ENCODE results near the gene EIF2D. TPM values are rescaled to one million over a fixed set of nuclear protein-coding genes. Genes with fewer than 3 reads are reported as not detected.
"Not testable (repeated sequence)": the region's sequence is repeated elsewhere in the genome, so short reads cannot be mapped to it uniquely, and the experiment has no call there.

The EIF2D gene
- total RNA-seq, 4 donors from 2014 or later = 52.9 to 62.1 (median 57.0) TPM

- DNase-seq = no peak
- intact Hi-C loops (cut with DNase I) = loop anchor here (5.0 kb wide), 1 partner anchor 40 kb away; no protein-coding TSS in a partner anchor
- Histone ChIP-seq H3K4me1 (no peaks in the 10 kb centered on the region), H3K27ac (no peak overlapping the region), H3K36me3 (peaks cover 2 to 14% of the 10 kb centered on the region in 2 donors), H3K27me3 (no peaks in the 10 kb centered on the region), H3K4me3 (replicated peaks in 1 of 3) (no peak overlapping the region), H3K9me3 (no peaks in the 10 kb centered on the region)
- TF ChIP-seq POLR2A (IDR thresholded peaks at IDR 0.05) (no peak), CTCF (IDR thresholded peaks at IDR 0.05) (no peak)
- WGBS, 2 donors = 90 to 95% methylated on average over 5 of the region's 5 CpGs
Observed at GRCh38 chr1:206582537-206582936, 29.7 kb downstream of the EIF2D start.

- H3K4me1 ChIP-seq = peaks cover 3 to 6% of the 10 kb centered on the region in 2 donors
- H3K27ac ChIP-seq = no peak overlapping the region
- DNase-seq = peak in 1 of 2 donors; percentile 15
- H3K36me3 ChIP-seq = peaks cover 0 to 4% of the 10 kb centered on the region in 2 donors
- intact Hi-C loops (cut with DNase I) = loop anchor here (5.0 kb wide), 1 partner anchor 39 kb away; no protein-coding TSS in a partner anchor
- H3K4me3 ChIP-seq (replicated peaks in 1 of 3) = no peak overlapping the region
- WGBS, 2 donors = 68 to 81% methylated on average over 10 of the region's 10 CpGs
- no peaks in the 10 kb centered on the region for H3K27me3 ChIP-seq
- no peaks in the 10 kb centered on the region for H3K9me3 ChIP-seq
- no peak for TF ChIP-seq CTCF (IDR thresholded peaks at IDR 0.05)
- no peak for TF ChIP-seq POLR2A (IDR thresholded peaks at IDR 0.05)
Observed at GRCh38 chr1:206581571-206581981, 30.7 kb downstream of the EIF2D start.

GRCh38 chr1:206581114-206581497 lies 31.2 kb downstream of the EIF2D start:
- peaks cover 7 to 10% of the 10 kb centered on the region in 2 donors for H3K4me1 ChIP-seq
- WGBS, 2 donors = 81 to 95% methylated on average over 7 of the region's 7 CpGs
- H3K36me3 ChIP-seq; H3K27me3 ChIP-seq; H3K4me3 ChIP-seq (replicated peaks in 1 of 3); DNase-seq; H3K9me3 ChIP-seq; H3K27ac ChIP-seq: not testable (repeated sequence)
- intact Hi-C loops (cut with DNase I) = loop anchor here (5.0 kb wide), 1 partner anchor 39 kb away; no protein-coding TSS in a partner anchor

- peaks cover 11 to 15% of the 10 kb centered on the region in 2 donors for H3K4me1 ChIP-seq
- TF ChIP-seq POLR2A (IDR thresholded peaks at IDR 0.05) (no peak), CTCF (IDR thresholded peaks at IDR 0.05) (no peak)
- H3K9me3 ChIP-seq = no peaks in the 10 kb centered on the region
- H3K4me3 ChIP-seq (replicated peaks in 1 of 3) = no peak overlapping the region
- peaks cover 0 to 4% of the 10 kb centered on the region in 2 donors for H3K36me3 ChIP-seq
- DNase-seq = no peak
- 94 to 97% methylated on average over 7 to 8 of the region's 8 CpGs for WGBS, 2 donors
- H3K27me3 ChIP-seq = no peaks in the 10 kb centered on the region
- H3K27ac ChIP-seq = no peak overlapping the region
- intact Hi-C loops (cut with DNase I) = loop anchor here (5.0 kb wide), 1 partner anchor 38 kb away; no protein-coding TSS in a partner anchor
Observed at GRCh38 chr1:206580438-206581113, 31.7 kb downstream of the EIF2D start.

GRCh38 chr1:206579747-206580437 lies 32.4 kb downstream of the EIF2D start:
- no peaks in the 10 kb centered on the region for H3K9me3 ChIP-seq
- 82 to 93% methylated on average over 11 of the region's 11 CpGs for WGBS, 2 donors
- TF ChIP-seq CTCF (IDR thresholded peaks at IDR 0.05) (no peak), POLR2A (IDR thresholded peaks at IDR 0.05) (peak in 1 of 2 donors; percentile 12)
- no peak overlapping the region for H3K27ac ChIP-seq
- peaks cover 0 to 4% of the 10 kb centered on the region in 2 donors for H3K36me3 ChIP-seq
- H3K4me3 ChIP-seq (replicated peaks in 1 of 3) = no peak overlapping the region
- intact Hi-C loops (cut with DNase I) = loop anchor here (5.0 kb wide), 1 partner anchor 38 kb away; no protein-coding TSS in a partner anchor
- peaks cover 17 to 18% of the 10 kb centered on the region in 2 donors for H3K4me1 ChIP-seq
- no peaks in the 10 kb centered on the region for H3K27me3 ChIP-seq
- DNase-seq = peak; percentile 29 to 40
